GM23248 (cell line): ENCODE measurements around the gene SLC25A26. TPM values are rescaled to one million over a fixed set of nuclear protein-coding genes. Genes with fewer than 3 reads are reported as not detected.

Experiments
- DNase-seq: peaks from one replicate; pipeline ENCODE4 v3.0.0-alpha.2; 2015
- H2AFZ ChIP-seq: fragments of 200-600 bp; sonication (generic); 2 replicates; pipeline ENCODE4 v1.6.1; 2016; ENCODE audit warnings: antibody characterized with exemption
- H3F3A ChIP-seq: fragments of 200-600 bp; sonication (generic); 2 replicates; pipeline ENCODE4 v1.6.1; 2016; ENCODE audit warnings: mild to moderate bottlenecking, antibody characterized with exemption, mixed run types; ENCODE audit not compliant: insufficient read depth
- H3K27ac ChIP-seq: fragments of 200-600 bp; sonication (generic); 2 replicates; pipeline ENCODE4 v1.5.1; 2016; ENCODE audit warnings: mild to moderate bottlenecking
- H3K27me3 ChIP-seq: fragments of 200-600 bp; sonication (generic); replicated peaks from 2 replicates; pipeline ENCODE4 v1.6.1; 2016; ENCODE audit warnings: mild to moderate bottlenecking; ENCODE audit not compliant: insufficient read depth
- H3K36me3 ChIP-seq: fragments of 200-600 bp; sonication (generic); 2 replicates; pipeline ENCODE4 v1.6.1; 2016; ENCODE audit warnings: low read depth, mild to moderate bottlenecking
- H3K4me1 ChIP-seq: fragments of 200-600 bp; sonication (generic); 2 replicates; pipeline ENCODE4 v1.6.1; 2016; ENCODE audit warnings: mild to moderate bottlenecking; ENCODE audit not compliant: insufficient read depth
- H3K4me2 ChIP-seq: fragments of 200-600 bp; sonication (generic); one replicate; pipeline ENCODE4 v1.6.1; 2016; ENCODE audit warnings: mild to moderate bottlenecking; ENCODE audit not compliant: unreplicated experiment
- H3K4me3 ChIP-seq: fragments of 200-600 bp; sonication (generic); 2 replicates; pipeline ENCODE4 v1.5.1; 2016; ENCODE audit warnings: mild to moderate bottlenecking
- H3K79me2 ChIP-seq: fragments of 200-600 bp; sonication (generic); 2 replicates; pipeline ENCODE4 v1.6.1; 2016; ENCODE audit warnings: mild to moderate bottlenecking; ENCODE audit not compliant: insufficient read depth
- H3K9ac ChIP-seq: fragments of 200-600 bp; sonication (generic); 2 replicates; pipeline ENCODE4 v1.6.1; 2016; ENCODE audit warnings: mild to moderate bottlenecking
- H3K9me2 ChIP-seq: fragments of 200-600 bp; sonication (generic); 2 replicates; pipeline ENCODE4 v1.6.1; 2016; ENCODE audit warnings: mixed run types, mild to moderate bottlenecking, moderate library complexity; ENCODE audit not compliant: insufficient read depth
- H3K9me3 ChIP-seq: fragments of 200-600 bp; sonication (generic); one replicate; pipeline ENCODE4 v1.6.1; 2017; ENCODE audit warnings: low read depth
- H4K20me1 ChIP-seq: fragments of 200-600 bp; sonication (generic); 2 replicates; pipeline ENCODE4 v1.6.0; 2016; ENCODE audit not compliant: insufficient read depth
- EZH2 ChIP-seq: fragments of 200-600 bp; sonication (generic); IDR thresholded peaks from 2 replicates; pipeline ENCODE4 v1.6.1; 2018; ENCODE audit warnings: antibody characterized with exemption, mild to moderate bottlenecking; ENCODE audit not compliant: insufficient read depth, poor library complexity, severe bottlenecking
- EZH2phosphoT487 ChIP-seq: fragments of 200-600 bp; sonication (generic); IDR thresholded peaks from 2 replicates; pipeline ENCODE4 v1.6.1; 2018; ENCODE audit warnings: antibody characterized with exemption, moderate library complexity, mild to moderate bottlenecking, low read depth; ENCODE audit not compliant: insufficient read depth
- WGBS, 2 experiments: methylation state at CpG; one replicate each; pipeline ENCODE4 v1.1.6; 2015 to 2017; ENCODE audit warnings: low lambda C conversion rate in 2 of 2, low coverage in 1 of 2; ENCODE audit errors: missing lambda C conversion rate in 2 of 2; 5-methylcytosine and 5-hydroxymethylcytosine counted together
- in situ Hi-C: fragments of 300-500 bp; cut with MboI; formaldehyde crosslinking; loops from 2 replicates; pipeline ENCODE4 v1.15.0; 2020
- polyA plus RNA-seq: library from polyadenylated mRNA; unstranded; fragments of >200 nt; fragmentation: Nextera tagmentation; extraction: Ambion mirVana; gene quantifications from 2 replicates; pipeline ENCODE4 v1.2.1, GENCODE V29; 2016
- total RNA-seq: library from RNA; depleted of rRNA; stranded (reverse); fragments of >200 nt; shearing (Covaris generic); gene quantifications from 2 replicates; pipeline ENCODE4 v1.2.3, GENCODE V29; 2014

The SLC25A26 gene
- total and polyA plus RNA-seq, 2 experiments from 2014 or later = 25.2 to 26.9 TPM

- Histone ChIP-seq H3K4me1 (peaks cover 22% of the 10 kb centered on the region), H3K9me2 (no peaks in the 10 kb centered on the region), H3K9me3 (no peaks in the 10 kb centered on the region), H3K4me2 (no peak overlapping the region), H3K9ac (no peak overlapping the region), H3K4me3 (no peak overlapping the region), H3F3A (peaks cover 6% of the 10 kb centered on the region; the same call in 1 of the 2 replicates), H4K20me1 (no peaks in the 10 kb centered on the region), H3K27ac (no peak overlapping the region), H3K27me3 (no peaks in the 10 kb centered on the region), H2AFZ (no peak overlapping the region), H3K79me2 (no peaks in the 10 kb centered on the region), H3K36me3 (no peaks in the 10 kb centered on the region)
- peak; percentile 44 for DNase-seq
- 77 to 82% methylated on average over 2 of the region's 2 CpGs for WGBS, 2 experiments
- in situ Hi-C loops = no loop called here
- TF ChIP-seq EZH2 (no peak), EZH2phosphoT487 (no peak)
Measured at GRCh38 chr3:66397745-66398144, 176.9 kb downstream of the SLC25A26 start.

- peaks cover 28% of the 10 kb centered on the region for H3K4me1 ChIP-seq
- H3K27me3 ChIP-seq = no peaks in the 10 kb centered on the region
- TF ChIP-seq EZH2 (no peak), EZH2phosphoT487 (no peak)
- no peaks in the 10 kb centered on the region for H3K9me2 ChIP-seq
- H3F3A ChIP-seq = peaks cover 6% of the 10 kb centered on the region; the same call in 1 of the 2 replicates
- no peak overlapping the region for H2AFZ ChIP-seq
- no peaks in the 10 kb centered on the region for H3K36me3 ChIP-seq
- WGBS, 2 experiments = 82% methylated on average over 9 of the region's 9 CpGs
- DNase-seq = peak; percentile 49
- no peaks in the 10 kb centered on the region for H4K20me1 ChIP-seq
- no peak overlapping the region for H3K4me2 ChIP-seq
- H3K9me3 ChIP-seq = no peaks in the 10 kb centered on the region
- H3K9ac ChIP-seq = no peak overlapping the region
- H3K4me3 ChIP-seq = no peak overlapping the region
- H3K27ac ChIP-seq = no peak overlapping the region
- H3K79me2 ChIP-seq = no peaks in the 10 kb centered on the region
- in situ Hi-C loops = no loop called here
Measured at GRCh38 chr3:66398228-66399025, 177.6 kb downstream of the SLC25A26 start.

- Histone ChIP-seq H3K36me3 (no peaks in the 10 kb centered on the region), H3K9ac (no peak overlapping the region), H3K27ac (no peak overlapping the region), H3K4me1 (peaks cover 21% of the 10 kb centered on the region), H3K4me3 (no peak overlapping the region), H3K27me3 (no peaks in the 10 kb centered on the region), H3K9me2 (no peaks in the 10 kb centered on the region), H3F3A (peaks cover 6% of the 10 kb centered on the region; the same call in 1 of the 2 replicates), H3K9me3 (no peaks in the 10 kb centered on the region), H4K20me1 (no peaks in the 10 kb centered on the region), H2AFZ (no peak overlapping the region), H3K79me2 (no peaks in the 10 kb centered on the region), H3K4me2 (no peak overlapping the region)
- WGBS, 2 experiments = 93 to 98% methylated on average over 10 of the region's 10 CpGs
- in situ Hi-C loops = loop anchor here (10.0 kb wide), 1 partner anchor 415 kb away; no protein-coding TSS in a partner anchor
- DNase-seq = no peak
- TF ChIP-seq EZH2phosphoT487 (no peak), EZH2 (no peak)
Measured at GRCh38 chr3:66399529-66400232, 178.9 kb downstream of the SLC25A26 start.

DNA sequence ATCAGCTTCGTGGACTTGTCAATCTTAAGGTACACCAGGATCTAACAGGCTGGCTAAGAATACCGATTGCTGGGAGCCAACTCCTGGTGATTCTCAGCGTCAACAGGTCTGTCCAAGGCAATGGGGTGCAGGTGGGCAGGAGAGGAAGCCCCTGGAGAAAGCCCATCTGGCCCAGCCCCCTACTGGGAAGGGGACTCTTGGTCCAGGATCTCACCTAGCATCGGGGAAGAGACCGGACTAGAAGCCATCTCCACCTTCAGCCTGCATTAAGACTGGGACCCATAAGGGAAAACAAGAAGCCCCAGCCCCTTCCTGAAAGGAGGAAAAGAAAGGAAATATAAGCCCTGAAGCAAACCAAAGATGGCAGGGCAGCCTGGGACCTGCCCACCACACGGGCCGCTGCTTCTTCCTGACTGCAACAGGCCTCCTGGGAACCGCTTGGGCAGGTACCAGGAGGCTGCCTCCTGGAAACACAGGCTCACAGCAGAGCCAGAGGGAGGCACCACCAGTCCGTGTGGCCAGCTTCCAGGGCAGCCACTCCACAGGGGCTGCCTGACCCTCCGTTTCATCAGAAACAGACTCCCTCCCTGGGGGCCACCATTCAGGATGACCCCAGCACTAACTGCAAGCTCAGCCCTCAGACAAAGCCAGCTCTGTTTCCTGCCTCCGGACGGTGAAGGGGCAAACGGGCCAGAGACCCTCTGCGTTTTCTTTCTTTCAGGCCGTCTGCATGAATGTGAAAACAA lies 179.8 kb downstream of the SLC25A26 start:
- Histone ChIP-seq H3K9ac (no peak overlapping the region), H3K4me3 (no peak overlapping the region), H3K27me3 (no peaks in the 10 kb centered on the region), H3K27ac (no peak overlapping the region), H3K4me2 (no peak overlapping the region), H3K36me3 (no peaks in the 10 kb centered on the region), H3K9me2 (no peaks in the 10 kb centered on the region), H3K9me3 (no peaks in the 10 kb centered on the region), H3F3A (no peaks in the 10 kb centered on the region), H4K20me1 (no peaks in the 10 kb centered on the region), H2AFZ (no peak overlapping the region), H3K79me2 (no peaks in the 10 kb centered on the region), H3K4me1 (peaks cover 17% of the 10 kb centered on the region)
- TF ChIP-seq EZH2 (no peak), EZH2phosphoT487 (no peak)
- 88 to 94% methylated on average over 15 of the region's 15 CpGs for WGBS, 2 experiments
- in situ Hi-C loops = loop anchor here (10.0 kb wide), 1 partner anchor 414 kb away; no protein-coding TSS in a partner anchor
- no peak for DNase-seq
